Frontal cortex (tissue), 4 donors: ENCODE measurements around the gene ZBTB20. TPM values are rescaled to one million over a fixed set of nuclear protein-coding genes. Genes with fewer than 3 reads are reported as not detected.
A peak's percentile ranks its signal among the peaks of the same experiment; 100 is the strongest.

ENCODE experiments used
- DNase-seq, 2 donors: peaks; one replicate each; pipeline ENCODE4 v3.0.0; 2012; ENCODE audit warnings: low spot score in 2 of 2
- FAIRE-seq: peaks from 2 replicates; lab custom pipeline; 2012; peaks lifted over from hg19 to GRCh38; lab: Jason Lieb, UNC
- total RNA-seq: library from RNA; depleted of rRNA; stranded (reverse); fragments of >200 nt; gene quantifications from one replicate; pipeline ENCODE4 v1.2.3, GENCODE V29; 2014
- donor health status: control.
- donor health status: control.
- donor health status: control.

The ZBTB20 gene
- total RNA-seq, 1 donor from 2014 or later = 39.9 TPM

- FAIRE-seq = no peak
Measured at GRCh38 chr3:114664006-114664405, 483.1 kb downstream of the ZBTB20 start.

GRCh38 chr3:114660808-114661207 lies 486.3 kb downstream of the ZBTB20 start:
- FAIRE-seq (no peak), DNase-seq (no peak)

More at GRCh38 chr3:114664006-114664405, 483.1 kb downstream of the ZBTB20 start:
- no peak for DNase-seq

DNA sequence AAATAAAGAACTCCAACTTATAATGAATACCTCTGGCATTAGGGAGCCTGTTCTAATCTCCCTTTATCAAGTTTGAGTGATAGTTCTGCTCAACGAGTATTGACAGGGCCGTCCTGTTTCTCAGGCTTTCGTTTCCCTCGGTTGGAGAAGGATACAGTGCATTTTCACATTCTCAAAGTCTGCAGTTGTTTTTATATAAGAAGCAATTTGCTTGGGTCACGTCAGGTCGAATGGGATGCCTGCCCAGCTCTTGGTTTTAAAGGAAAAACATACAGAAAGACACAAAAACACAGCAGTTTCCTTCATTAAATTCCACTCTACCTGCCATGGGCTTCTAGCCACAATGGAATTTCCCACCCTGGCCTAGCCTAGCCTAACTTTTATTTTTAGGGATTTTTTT lies 487.0 kb downstream of the ZBTB20 start:
- no peak for DNase-seq
- no peak for FAIRE-seq

- FAIRE-seq = no peak
- DNase-seq = peak in 1 of 2 donors; percentile 5
Measured at GRCh38 chr3:114659109-114660061, 487.7 kb downstream of the ZBTB20 start.

- FAIRE-seq (no peak), DNase-seq (no peak)
Measured at GRCh38 chr3:114651555-114651954, 495.5 kb downstream of the ZBTB20 start.

GRCh38 chr3:114650808-114651207 lies 496.3 kb downstream of the ZBTB20 start:
- DNase-seq (no peak), FAIRE-seq (no peak)

DNA sequence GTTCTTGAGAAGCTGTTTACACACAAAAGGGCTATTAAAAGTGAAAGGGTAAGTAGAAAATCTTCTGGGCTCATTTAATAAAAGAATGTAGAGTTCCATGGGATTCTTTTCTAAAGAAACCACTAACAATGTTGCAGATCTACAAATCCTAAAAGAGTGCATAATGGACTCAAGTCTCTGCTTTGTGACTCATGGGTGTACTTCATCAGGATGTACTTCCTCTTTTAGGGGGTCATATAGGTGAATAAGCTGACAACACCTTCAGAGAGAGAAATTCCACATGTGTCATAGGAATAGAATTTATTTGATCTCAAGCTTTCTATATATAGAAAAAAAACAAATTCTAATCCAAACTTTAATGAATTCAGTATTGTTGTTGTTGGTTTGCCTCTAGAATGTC lies 497.8 kb downstream of the ZBTB20 start:
- DNase-seq (no peak), FAIRE-seq (no peak)

GRCh38 chr3:114646526-114646925 lies 500.6 kb downstream of the ZBTB20 start:
- FAIRE-seq = no peak
- DNase-seq = no peak

DNA sequence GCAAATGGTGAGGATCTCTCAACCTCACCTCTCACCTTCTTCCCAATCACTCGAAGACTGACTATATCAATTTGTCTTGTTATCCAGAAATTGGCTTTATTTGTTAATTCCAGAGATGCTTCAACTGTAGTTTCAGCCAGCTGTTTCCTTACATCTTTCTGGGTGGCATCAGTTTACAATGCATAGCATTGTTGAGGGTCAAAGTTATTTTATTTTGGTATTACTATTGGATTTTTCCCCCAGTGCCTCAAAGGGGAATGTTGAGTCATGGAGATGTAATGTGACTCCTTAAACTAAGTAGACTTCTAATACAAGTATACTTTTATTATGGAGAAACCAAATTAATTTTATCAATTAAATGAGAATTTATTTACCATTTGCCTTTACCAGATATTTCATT lies 501.7 kb downstream of the ZBTB20 start:
- DNase-seq (no peak), FAIRE-seq (no peak)

DNA sequence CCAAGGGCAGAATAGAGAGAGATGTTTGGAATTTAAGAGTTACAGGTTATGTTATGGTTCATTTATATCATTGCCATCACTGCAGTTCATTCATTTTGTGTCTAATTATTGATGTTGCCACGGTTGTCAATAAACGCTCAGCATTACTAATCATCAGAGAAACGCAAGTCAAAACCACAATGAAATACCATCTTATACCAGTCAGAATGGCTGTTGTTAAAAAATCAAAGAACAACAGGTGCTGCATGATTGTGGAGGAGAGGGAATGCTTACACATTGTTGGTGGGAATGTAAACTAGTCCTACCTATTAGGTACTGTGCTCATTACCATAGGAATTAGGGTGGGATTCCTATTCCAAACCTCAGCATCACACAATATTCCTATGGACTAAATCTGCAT lies 502.7 kb downstream of the ZBTB20 start:
- FAIRE-seq = no peak
- no peak for DNase-seq

- DNase-seq (no peak), FAIRE-seq (no peak)
Measured at GRCh38 chr3:114642951-114643741, 503.9 kb downstream of the ZBTB20 start.

- DNase-seq = no peak
Measured at GRCh38 chr3:114640126-114640525, 507.0 kb downstream of the ZBTB20 start.

GRCh38 chr3:114639171-114639570 lies 507.9 kb downstream of the ZBTB20 start:
- DNase-seq = no peak
- peak; percentile 44 for FAIRE-seq

More at GRCh38 chr3:114640126-114640525, 507.0 kb downstream of the ZBTB20 start:
- FAIRE-seq = no peak

GRCh38 chr3:114635878-114636277 lies 511.2 kb downstream of the ZBTB20 start:
- FAIRE-seq (no peak), DNase-seq (no peak)

GRCh38 chr3:114634635-114635034 lies 512.5 kb downstream of the ZBTB20 start:
- FAIRE-seq (no peak), DNase-seq (no peak)

DNA sequence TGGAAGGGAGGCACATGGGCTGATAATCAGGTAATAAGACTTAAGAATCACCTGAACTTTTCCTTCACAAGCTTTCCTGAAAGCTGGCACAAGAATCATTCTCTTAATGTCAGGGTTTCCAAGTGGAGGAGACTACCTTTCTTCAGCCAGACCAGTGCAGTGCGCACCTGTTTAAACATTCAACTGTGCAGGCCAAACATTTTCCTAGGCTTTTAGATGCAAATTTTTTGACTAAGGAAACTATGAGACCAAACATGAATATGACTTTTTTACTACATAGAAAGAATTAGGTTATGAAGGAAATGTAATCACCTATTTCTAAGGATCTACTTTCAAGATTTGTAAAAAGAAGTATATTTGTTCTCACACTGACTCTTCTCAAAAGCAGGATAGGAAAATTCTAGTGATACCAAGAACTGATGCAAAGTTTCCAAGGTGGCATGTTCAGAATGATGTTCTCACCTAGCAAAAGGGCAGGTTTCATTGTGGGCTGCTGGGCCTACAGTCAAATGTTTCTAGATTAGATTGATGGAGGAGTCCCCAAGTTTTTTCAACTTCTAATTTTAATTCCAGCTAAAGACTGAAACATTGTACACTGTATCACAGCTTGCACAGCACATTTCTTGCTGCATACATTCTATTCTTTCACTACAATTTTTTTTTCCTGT lies 514.2 kb downstream of the ZBTB20 start:
- FAIRE-seq (no peak), DNase-seq (no peak)

DNA sequence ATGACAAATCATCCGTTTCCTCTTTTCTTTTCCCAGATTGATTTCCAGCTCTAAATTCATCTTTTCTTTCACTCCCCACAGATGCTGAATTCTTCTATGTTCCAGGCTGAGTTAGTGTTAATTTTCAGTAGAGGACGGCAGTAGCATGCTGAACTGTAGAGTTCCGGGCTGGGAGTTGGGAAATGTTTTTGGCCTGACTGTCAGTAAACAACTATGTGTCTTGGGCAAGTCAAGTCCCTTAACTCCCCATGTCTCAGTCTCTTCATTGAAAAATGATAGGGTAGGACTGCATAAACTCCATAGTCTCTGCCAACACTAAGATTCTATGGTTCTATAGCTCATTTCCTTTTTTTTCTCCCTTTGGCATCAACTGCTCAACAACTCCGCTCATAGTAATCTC lies 519.3 kb downstream of the ZBTB20 start:
- no peak for FAIRE-seq

DNA sequence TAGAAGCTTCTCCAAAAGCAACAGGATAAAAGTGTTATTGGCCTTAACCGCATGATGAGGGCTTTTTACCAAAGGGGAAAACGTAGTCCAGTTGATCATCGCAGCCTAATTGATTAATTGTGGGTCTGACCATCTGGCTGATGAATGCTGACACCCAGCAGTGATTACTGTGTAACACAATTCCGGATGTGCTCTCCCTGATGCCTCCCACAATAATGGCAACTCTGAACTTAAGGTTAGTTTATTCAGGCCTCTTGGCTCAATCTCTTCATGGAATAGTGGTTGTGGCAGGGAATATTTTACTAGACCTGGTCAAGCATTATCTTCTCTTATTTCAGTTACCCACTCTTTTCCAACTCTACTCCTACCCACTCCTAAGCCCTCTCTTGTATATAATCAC lies 520.3 kb downstream of the ZBTB20 start:
- FAIRE-seq (no peak), DNase-seq (no peak)

More for the DNA sequence above, 519.3 kb downstream of the ZBTB20 start:
- no peak for DNase-seq

GRCh38 chr3:114624571-114625181 lies 522.4 kb downstream of the ZBTB20 start:
- DNase-seq (peak; percentile 29 to 44), FAIRE-seq (no peak)

DNA sequence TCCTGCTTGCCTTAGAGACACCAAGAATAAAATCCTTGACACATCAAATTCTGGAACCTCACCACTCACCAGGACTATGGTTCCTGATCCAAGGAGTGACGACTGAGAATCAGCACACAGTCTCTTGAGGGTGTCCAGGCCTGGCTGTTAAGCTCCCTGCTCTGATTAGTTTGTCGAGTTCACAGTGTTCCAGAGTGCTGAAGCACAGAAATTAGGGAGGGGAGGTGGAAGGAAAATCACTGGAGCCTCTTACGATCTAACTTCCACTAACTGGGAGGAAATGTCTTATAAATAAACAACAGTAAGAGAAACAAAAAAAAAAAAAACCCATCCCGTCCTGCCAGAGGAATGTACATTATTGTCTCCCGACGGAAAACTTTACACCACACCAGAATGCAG lies 523.0 kb downstream of the ZBTB20 start:
- DNase-seq = peak in 1 of 2 donors; percentile 11
- no peak for FAIRE-seq
